HepG2 (cell line): ENCODE data around the gene CALHM5. TPM values are rescaled to one million over a fixed set of nuclear protein-coding genes. Genes with fewer than 3 reads are reported as not detected.

ENCODE experiments used
- ATAC-seq: fragments of 200-7000 bp; cut with Tn5 transposase; 3 replicates; pipeline ENCODE4 v1.9.1; 2020; ENCODE audit warnings: mild to moderate bottlenecking, moderate library complexity
- BruUV-seq: library from RNA; stranded (reverse); fragments of 400-500 nt; replicated peaks from 2 replicates; lab custom pipeline; 2021; lab: Mats Ljungman, UMichigan
- CTCF ChIA-PET: fragments of 300-600 bp; formaldehyde crosslinking; extraction: SDS; loops from one replicate; lab custom pipeline; 2021; ENCODE audit warnings: low total read pairs, inconsistent platforms, low intra/inter-chr PET ratio; lab: Yijun Ruan, JAX
- POLR2A ChIA-PET: fragments of 350-600 bp; sonication (Branson Sonifier 250); formaldehyde crosslinking; loops from one replicate; lab custom pipeline; 2020; ENCODE audit warnings: antibody characterized with exemption, inconsistent platforms; lab: Yijun Ruan, JAX
- DNase-seq: peaks from one replicate; pipeline ENCODE4 v3.0.0-alpha.2; 2015; ENCODE audit warnings: low spot score
- FAIRE-seq: peaks from 3 replicates; lab custom pipeline; 2011; peaks lifted over from hg19 to GRCh38; lab: Jason Lieb, UNC
- H2AFZ ChIP-seq: one replicate; pipeline ENCODE4 v1.6.1; 2011; ENCODE audit warnings: low read length, inconsistent platforms
- H3K27ac ChIP-seq: fragments of 300-600 bp; 3 replicates; pipeline ENCODE4 v1.8.0; 2011; ENCODE audit warnings: mixed run types, mild to moderate bottlenecking, mixed read lengths, low read length, inconsistent platforms; ENCODE audit not compliant: insufficient read depth; ENCODE audit errors: extremely low read length
- H3K27me3 ChIP-seq, 2 experiments: fragments of 200-600 bp in 1 of 2; 2 replicates in 1 of 2; 3 replicates in 1 of 2; pipeline versions ENCODE4 v1.6.0 to v1.8.0; 2011; ENCODE audit warnings: low read length in 2 of 2, mild to moderate bottlenecking in 2 of 2, moderate library complexity in 2 of 2, inconsistent platforms in 1 of 2; ENCODE audit not compliant: insufficient read depth in 2 of 2, control insufficient read depth in 1 of 2
- H3K36me3 ChIP-seq, 2 experiments: fragments of 200-600 bp in 1 of 2; replicated peaks in 1 of 2; 2 replicates in 1 of 2; 3 replicates in 1 of 2; pipeline versions ENCODE4 v1.5.1 to v1.8.0; 2011; ENCODE audit warnings: low read length in 2 of 2, inconsistent platforms in 1 of 2; ENCODE audit not compliant: insufficient read depth in 2 of 2, control insufficient read depth in 1 of 2
- H3K4me1 ChIP-seq: 2 replicates; pipeline ENCODE4 v1.5.1; 2012; ENCODE audit warnings: low read length, inconsistent platforms; ENCODE audit not compliant: insufficient read depth
- H3K4me2 ChIP-seq: 2 replicates; pipeline ENCODE4 v1.6.0; 2011; ENCODE audit warnings: low read depth, low read length, inconsistent platforms
- H3K4me3 ChIP-seq, 3 experiments: fragments of 200-600 bp in 1 of 3; sonication (generic), shearing (Covaris generic) in 1 of 3; replicated peaks in 1 of 3; 2 replicates each; pipeline ENCODE4 v1.5.1; 2011 to 2016; ENCODE audit warnings: low read length in 3 of 3, inconsistent platforms in 2 of 3, low read depth in 2 of 3, mild to moderate bottlenecking in 2 of 3, control low read depth in 1 of 3, mixed read lengths in 1 of 3; ENCODE audit not compliant: insufficient read depth in 1 of 3
- H3K79me2 ChIP-seq: one replicate; pipeline ENCODE4 v1.6.1; 2011; ENCODE audit warnings: low read length, inconsistent platforms; ENCODE audit not compliant: insufficient read depth
- H3K9ac ChIP-seq: 2 replicates; pipeline ENCODE4 v1.6.0; 2011; ENCODE audit warnings: mild to moderate bottlenecking, low read depth, low read length, inconsistent platforms; ENCODE audit not compliant: insufficient read depth
- H3K9me3 ChIP-seq: 2 replicates; pipeline ENCODE4 v1.5.1; 2012; ENCODE audit warnings: mild to moderate bottlenecking, low read length
- H4K20me1 ChIP-seq: 2 replicates; pipeline ENCODE4 v1.6.0; 2011; ENCODE audit warnings: inconsistent platforms, mild to moderate bottlenecking, low read length, moderate library complexity; ENCODE audit not compliant: insufficient read depth
- SIX1 ChIP-seq: sonication (generic); formaldehyde crosslinking; IDR thresholded peaks from 2 replicates; pipeline ENCODE4 v1.4.0; 2020; ENCODE audit warnings: missing genetic modification reagents, borderline replicate concordance
- SMAD1 ChIP-seq: sonication (generic); formaldehyde crosslinking; IDR thresholded peaks from 2 replicates; pipeline ENCODE4 v1.4.0; 2020; ENCODE audit warnings: missing genetic modification reagents, low read depth, mild to moderate bottlenecking, borderline replicate concordance
- WGBS: methylation state at CpG from one replicate; pipeline ENCODE4 v1.1.6; 2017; ENCODE audit warnings: low lambda C conversion rate; 5-methylcytosine and 5-hydroxymethylcytosine counted together
- in situ Hi-C: cut with HindIII; loops from 2 replicates; pipeline ENCODE4 v1.10.0; 2017; ENCODE audit warnings: low pct_unique_long_range_greater_than_20kb; ENCODE audit not compliant: extremely low pct_ligation_motif_present
- intact Hi-C: fragments of 100-400 bp; cut with micrococcal nuclease; formaldehyde crosslinking; loops from one replicate; pipeline ENCODE4 v1.10.0; 2022; ENCODE audit not compliant: unreplicated experiment
- polyA plus RNA-seq, 8 experiments: library from polyadenylated mRNA; depleted of rRNA in 3 of 8; stranded (reverse) in 7 of 8; unstranded in 1 of 8; fragments of >200 nt; fragmentation: Illumina TruSeq in 4 of 8; extraction: Trizol in 4 of 8; gene quantifications; 2 replicates each; pipeline versions ENCODE4 v1.2.1 to v1.2.3, GENCODE V29; 2011 to 2016; ENCODE audit warnings: low read depth in 4 of 8, missing spikeins in 1 of 8, mixed read lengths in 1 of 8; ENCODE audit not compliant: insufficient read depth in 1 of 8
- total RNA-seq, 5 experiments: library from RNA; depleted of rRNA; stranded (reverse); fragments of >200 nt; fragmentation: Illumina TruSeq; extraction: Trizol; gene quantifications; 2 replicates each; pipeline ENCODE4 v1.2.3, GENCODE V29; 2016; ENCODE audit warnings: low read depth in 1 of 5

CALHM5 gene
- total and polyA plus RNA-seq, 2 of the 13 experiments (the other 11 are each of a cell fraction or from before 2014, with no cell fraction given) = not detected

DNA sequence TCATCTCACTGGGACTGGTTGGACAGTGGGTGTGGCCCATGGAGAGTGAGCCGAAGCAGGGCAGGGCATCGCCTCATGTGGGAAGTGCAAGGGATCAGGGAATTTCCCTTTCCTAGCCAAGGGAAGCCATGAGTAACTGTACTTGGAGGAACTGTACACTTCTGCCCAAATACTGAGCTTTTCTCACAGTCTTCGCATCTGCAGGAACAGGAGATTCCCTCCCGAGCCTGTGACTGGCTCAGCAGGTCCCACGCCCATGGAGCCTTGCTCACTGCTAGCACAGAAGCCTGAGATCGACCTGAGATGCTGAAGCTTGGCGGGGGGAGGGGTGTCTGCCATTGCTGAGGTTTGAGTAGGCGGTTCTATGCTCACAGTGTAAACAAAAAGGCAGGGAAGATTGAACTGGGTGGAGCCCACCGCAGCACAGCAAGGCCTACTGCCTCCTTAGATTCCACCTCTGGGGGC, 10.4 kb upstream of the CALHM5 start:
- in situ Hi-C loops (no loop called here), intact Hi-C loops (no loop called here)
- ChIA-PET POLR2A (no interaction called here), CTCF (no interaction called here)
- no peak for DNase-seq
- Histone ChIP-seq H3K79me2 (no peaks in the 10 kb centered on the region), H3K9me3 (no peaks in the 10 kb centered on the region), H3K4me1 (peaks cover 5% of the 10 kb centered on the region), H2AFZ (no peak overlapping the region), H3K36me3 (no peaks in the 10 kb centered on the region), H3K4me2 (no peak overlapping the region), H3K9ac (no peak overlapping the region), H4K20me1 (no peaks in the 10 kb centered on the region), H3K4me3 (no peak overlapping the region), H3K27me3 (no peaks in the 10 kb centered on the region; a peak in 1 of 5 replicates), H3K27ac (no peak overlapping the region)
- BruUV-seq = no TSS peak
- no peak for TF ChIP-seq SIX1 (CRISPR knock-in tag)
- ATAC-seq = no peak
- no peak for FAIRE-seq
- WGBS = 31% methylated on average over 9 of the region's 9 CpGs

- H3K4me2 ChIP-seq = no peak overlapping the region
- H3K4me3 ChIP-seq = no peak overlapping the region
- FAIRE-seq = no peak
- DNase-seq = no peak
- in situ Hi-C loops = no loop called here
- no peaks in the 10 kb centered on the region for H3K36me3 ChIP-seq
- no peak overlapping the region for H3K9ac ChIP-seq
- no TSS peak for BruUV-seq
- no peak for ATAC-seq
- ChIA-PET CTCF (no interaction called here), POLR2A (no interaction called here)
- no peaks in the 10 kb centered on the region for H3K79me2 ChIP-seq
- H3K9me3 ChIP-seq = no peaks in the 10 kb centered on the region
- H3K4me1 ChIP-seq = no peaks in the 10 kb centered on the region
- WGBS = 3% methylated on average over 3 of the region's 3 CpGs
- intact Hi-C loops = no loop called here
- H3K27ac ChIP-seq = no peak overlapping the region
- no peaks in the 10 kb centered on the region for H4K20me1 ChIP-seq
- no peak for TF ChIP-seq SMAD1 (CRISPR knock-in tag)
- no peak overlapping the region for H2AFZ ChIP-seq
- no peaks in the 10 kb centered on the region for H3K27me3 ChIP-seq
Observed at GRCh38 chr6:116507324-116507723, 4.1 kb upstream of the CALHM5 start.
